K562 (cell line): ENCODE measurements around the gene FBXW9. TPM values are rescaled to one million over a fixed set of nuclear protein-coding genes. Genes with fewer than 3 reads are reported as not detected.

ENCODE experiments used
- ARID4B ChIP-seq: sonication (generic); formaldehyde crosslinking; IDR thresholded peaks from 2 replicates; pipeline ENCODE4 v1.8.0; 2022; ENCODE audit warnings: mild to moderate bottlenecking, missing genetic modification reagents
- BRD9 ChIP-seq: fragments of 450-650 bp; IDR thresholded peaks from 2 replicates; pipeline ENCODE4 v1.6.1; 2018; ENCODE audit warnings: low read depth; ENCODE audit not compliant: partially characterized antibody
- ELF2 ChIP-seq: fragments of 250-450 bp; sonication (Bioruptor Pico); IDR thresholded peaks from 2 replicates; pipeline ENCODE4 v1.5.0; 2021; ENCODE audit warnings: mild to moderate bottlenecking
- FOXJ2 ChIP-seq: fragments of 200-800 bp; sonication (Bioruptor generic); IDR thresholded peaks from 2 replicates; pipeline ENCODE4 v1.6.1; 2016; ENCODE audit warnings: missing genetic modification characterization, missing compliant biosample characterization
- ILF3 ChIP-seq: fragments of 450-650 bp; IDR thresholded peaks from 2 replicates; pipeline ENCODE4 v1.6.1; 2018; ENCODE audit warnings: antibody characterized with exemption, mild to moderate bottlenecking, moderate library complexity, borderline replicate concordance
- JUND ChIP-seq, 2 experiments: IDR thresholded peaks; 2 replicates in 1 of 2; 3 replicates in 1 of 2; pipeline ENCODE4 v1.6.1; 2011; ENCODE audit warnings: borderline replicate concordance in 2 of 2, low read depth in 2 of 2, low read length in 2 of 2, improper control_type of control experiment in 1 of 2, missing biosample characterization in 1 of 2, missing genetic modification characterization in 1 of 2, missing genetic modification reagents in 1 of 2
- MECOM ChIP-seq: fragments of 250-450 bp; sonication (Bioruptor Pico); IDR thresholded peaks from 2 replicates; pipeline ENCODE4 v1.8.0; 2022; ENCODE audit warnings: inconsistent platforms
- MIER1 ChIP-seq: fragments of 450-650 bp; IDR thresholded peaks from 2 replicates; pipeline ENCODE4 v1.6.1; 2016; ENCODE audit warnings: antibody characterized with exemption, mild to moderate bottlenecking, low read depth
- NCOA2 ChIP-seq, 2 experiments: fragments of 450-650 bp; IDR thresholded peaks; 2 replicates each; pipeline ENCODE4 v1.6.1; 2018; ENCODE audit warnings: mild to moderate bottlenecking in 2 of 2, moderate library complexity in 1 of 2; ENCODE audit not compliant: partially characterized antibody in 2 of 2
- NFATC3 ChIP-seq: fragments of 450-650 bp; IDR thresholded peaks from 2 replicates; pipeline ENCODE4 v1.6.1; 2017; ENCODE audit warnings: mild to moderate bottlenecking
- NRF1 ChIP-seq, 2 experiments: fragments of 450-650 bp; IDR thresholded peaks in 1 of 2; conservative IDR thresholded peaks in 1 of 2; 2 replicates each; pipeline ENCODE4 v1.6.1; 2014; ENCODE audit warnings: mild to moderate bottlenecking in 2 of 2
- PHB ChIP-seq: fragments of 250-450 bp; sonication (Bioruptor Pico); IDR thresholded peaks from 2 replicates; pipeline ENCODE4 v1.5.0; 2021
- RBM39 ChIP-seq: fragments of 200-400 bp; formaldehyde crosslinking; optimal IDR thresholded peaks from 2 replicates; pipeline ENCODE3; 2018; ENCODE audit warnings: low read depth, low read length
- RFX7 ChIP-seq: fragments of 250-450 bp; sonication (Bioruptor Pico); IDR thresholded peaks from 2 replicates; pipeline ENCODE4 v1.5.1; 2021; ENCODE audit warnings: mild to moderate bottlenecking
- SAFB2 ChIP-seq: fragments of 200-400 bp; formaldehyde crosslinking; IDR thresholded peaks from 2 replicates; pipeline ENCODE4 v1.6.1; 2018; ENCODE audit warnings: borderline replicate concordance, low read length, low read depth, moderate library complexity; ENCODE audit not compliant: severe bottlenecking
- WHSC1 ChIP-seq: IDR thresholded peaks from one replicate; pipeline ENCODE4 v1.6.1; 2012; ENCODE audit warnings: low read length, control low read depth, inconsistent platforms
- YBX1 ChIP-seq: fragments of 450-650 bp; IDR thresholded peaks from 2 replicates; pipeline ENCODE4 v1.7.1; 2016; ENCODE audit warnings: mild to moderate bottlenecking
- ZBTB9 ChIP-seq: fragments of 450-650 bp; formaldehyde crosslinking; IDR thresholded peaks from 2 replicates; pipeline ENCODE4 v1.4.0; 2020; ENCODE audit warnings: mild to moderate bottlenecking, moderate library complexity
- ZNF24 ChIP-seq: fragments of 450-650 bp; IDR thresholded peaks from 2 replicates; pipeline ENCODE4 v1.6.1; 2016
- ZNF586 ChIP-seq: fragments of 450-650 bp; formaldehyde crosslinking; conservative IDR thresholded peaks from 2 replicates; pipeline ENCODE4 v1.4.0; 2020; ENCODE audit warnings: mild to moderate bottlenecking, moderate library complexity
- ZNF77 ChIP-seq: fragments of 250-450 bp; sonication (Bioruptor Pico); IDR thresholded peaks from 2 replicates; pipeline ENCODE4 v1.5.0; 2020
- polyA plus RNA-seq, 8 experiments: library from polyadenylated mRNA; depleted of rRNA in 4 of 8; stranded (reverse) in 5 of 8; unstranded in 3 of 8; fragments of >200 nt; fragmentation: Nextera tagmentation in 2 of 8; fragmentation: Illumina TruSeq in 1 of 8; extraction: Ambion mirVana in 2 of 8; extraction: Trizol in 1 of 8; gene quantifications; 2 replicates each; pipeline versions ENCODE4 v1.2.1 to v1.2.3, GENCODE V29; 2011 to 2014; ENCODE audit warnings: inconsistent platforms in 1 of 8, missing spikeins in 1 of 8
- total RNA-seq, 7 experiments: library from RNA; depleted of rRNA in 6 of 7; stranded (reverse); fragments of >200 nt in 6 of 7; fragmentation: Illumina TruSeq in 2 of 7; extraction: Trizol in 2 of 7; gene quantifications; 2 replicates each; pipeline versions ENCODE4 v1.2.1 to v1.2.3, GENCODE V29; 2011 to 2021; ENCODE audit warnings: low replicate concordance in 1 of 7
- TF ChIP-seq, protein P1 (sequence below): sonication (generic); formaldehyde crosslinking; IDR thresholded peaks from 2 replicates; pipeline ENCODE4 v1.8.0; 2022; ENCODE audit warnings: mild to moderate bottlenecking, missing genetic modification reagents

Gene FBXW9
- total and polyA plus RNA-seq, 9 of the 15 experiments (the other 6 are each of a cell fraction or from before 2014, with no cell fraction given) = 0.23 to 21.7 (median 6.2) TPM

DNA sequence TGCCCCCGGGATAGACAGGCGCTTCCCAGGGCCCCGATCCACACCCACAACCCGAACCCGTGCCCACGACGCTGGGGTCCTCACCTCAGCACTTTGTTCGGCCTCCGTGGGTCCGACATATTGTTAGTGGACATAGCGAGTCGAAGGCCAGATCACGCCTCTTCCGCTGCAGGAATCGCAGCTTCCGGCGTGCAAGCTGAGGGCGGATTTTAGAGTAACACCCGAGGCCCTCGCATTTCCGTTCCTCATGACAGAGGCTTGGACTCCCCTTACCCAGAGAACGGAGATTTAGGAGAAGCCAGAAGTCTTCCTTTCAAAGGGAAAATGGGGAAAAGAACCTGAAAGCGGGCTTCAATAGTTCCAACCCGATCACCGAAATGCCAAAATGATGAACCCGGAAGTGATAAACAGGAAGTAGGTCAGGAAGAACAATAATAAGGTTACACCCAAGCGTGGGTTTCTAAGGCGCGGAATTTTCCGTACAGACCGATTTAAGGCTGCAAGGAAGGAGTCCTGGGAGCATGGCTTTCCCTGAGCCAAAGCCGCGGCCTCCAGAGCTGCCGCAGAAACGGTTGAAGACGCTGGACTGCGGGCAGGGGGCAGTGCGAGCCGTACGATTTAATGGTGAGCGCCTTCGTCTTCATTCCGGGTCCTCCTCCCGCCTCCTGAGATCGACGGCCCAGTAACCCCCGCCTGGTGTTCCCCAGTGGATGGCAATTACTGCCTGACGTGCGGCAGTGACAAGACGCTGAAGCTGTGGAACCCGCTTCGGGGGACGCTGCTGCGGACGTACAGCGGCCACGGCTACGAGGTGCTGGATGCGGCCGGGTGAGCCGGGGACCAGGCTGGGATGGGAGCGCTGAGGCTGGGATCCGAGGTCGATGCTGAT is 26.9 kb downstream of the FBXW9 start (continued):
- no peak for TF ChIP-seq RBM39
- no peak for TF ChIP-seq RFX7 (CRISPR knock-in tag)
- TF ChIP-seq ELF2 (CRISPR knock-in tag) = peak; percentile 99
- TF ChIP-seq WHSC1 = no peak
- TF ChIP-seq, protein P1, sequence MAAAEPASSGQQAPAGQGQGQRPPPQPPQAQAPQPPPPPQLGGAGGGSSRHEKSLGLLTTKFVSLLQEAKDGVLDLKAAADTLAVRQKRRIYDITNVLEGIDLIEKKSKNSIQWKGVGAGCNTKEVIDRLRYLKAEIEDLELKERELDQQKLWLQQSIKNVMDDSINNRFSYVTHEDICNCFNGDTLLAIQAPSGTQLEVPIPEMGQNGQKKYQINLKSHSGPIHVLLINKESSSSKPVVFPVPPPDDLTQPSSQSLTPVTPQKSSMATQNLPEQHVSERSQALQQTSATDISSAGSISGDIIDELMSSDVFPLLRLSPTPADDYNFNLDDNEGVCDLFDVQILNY (CRISPR knock-in tag) = 0 out of 2 replicates have a peak, but pooled peaks have one; percentile 42
- no peak for TF ChIP-seq ZNF77 (CRISPR knock-in tag)
- TF ChIP-seq NRF1 (conservative IDR thresholded peaks at IDR 0.05 in 1 of 2, IDR thresholded peaks at IDR 0.05 in 1 of 2) = no peak
- TF ChIP-seq BRD9 = no peak
- TF ChIP-seq FOXJ2 (tag) = peak; percentile 73
- TF ChIP-seq PHB = 0 out of 2 replicates have a peak, but pooled peaks have one; percentile 25
- TF ChIP-seq MIER1 = no peak
- no peak for TF ChIP-seq MECOM (CRISPR knock-in tag)
- peak; percentile 46 for TF ChIP-seq JUND (IDR thresholded peaks at IDR 0.05; ENCODE audit: borderline replicate concordance, low read depth, low read length)
- peak; percentile 64; the same call in 2 of the 3 replicates for TF ChIP-seq JUND (tag; IDR thresholded peaks at IDR 0.05; ENCODE audit: borderline replicate concordance, low read depth, low read length)
- TF ChIP-seq NCOA2 (IDR thresholded peaks at IDR 0.05; ENCODE audit: partially characterized antibody in 2 of 2) = no peak
- TF ChIP-seq ZNF586 (CRISPR knock-in tag) = no peak
- 0 out of 2 replicates have a peak, but pooled peaks have one; percentile 16 for TF ChIP-seq ILF3
- TF ChIP-seq ZNF24 = no peak
- TF ChIP-seq SAFB2 = no peak
- TF ChIP-seq NFATC3 = peak; percentile 96
- peak; percentile 81 for TF ChIP-seq ARID4B
- no peak for TF ChIP-seq YBX1
- peak; percentile 75 for TF ChIP-seq ZBTB9 (CRISPR knock-in tag)
